Fibroblast of lung (primary cell): ENCODE data around the gene SPATA33. TPM values are rescaled to one million over a fixed set of nuclear protein-coding genes. Genes with fewer than 3 reads are reported as not detected.
"Not testable (repeated sequence)": the region's sequence is repeated elsewhere in the genome, so short reads cannot be mapped to it uniquely, and the experiment has no call there.

Source experiments
- DNase-seq, 2 donors: peaks; one replicate each; pipeline versions ENCODE4 v3.0.0 to v3.0.0-alpha.2; 2010; ENCODE audit warnings: low read depth in 2 of 2
- H2AFZ ChIP-seq: 2 replicates; pipeline ENCODE4 v1.5.1; 2012; ENCODE audit warnings: low read length, control low read depth, inconsistent platforms
- H3K27ac ChIP-seq: 2 replicates; pipeline ENCODE4 v1.5.1; 2011; ENCODE audit warnings: low read length, control low read depth; ENCODE audit not compliant: insufficient read depth
- H3K27me3 ChIP-seq: 2 replicates; pipeline ENCODE4 v1.5.1; 2011; ENCODE audit warnings: mild to moderate bottlenecking, low read length; ENCODE audit not compliant: control insufficient read depth, insufficient read depth
- H3K36me3 ChIP-seq: 2 replicates; pipeline ENCODE4 v1.5.1; 2011; ENCODE audit warnings: low read length; ENCODE audit not compliant: control insufficient read depth, insufficient read depth
- H3K4me1 ChIP-seq: 2 replicates; pipeline ENCODE4 v1.5.1; 2011; ENCODE audit warnings: low read length; ENCODE audit not compliant: control insufficient read depth, insufficient read depth; ENCODE audit errors: extremely low read depth
- H3K4me2 ChIP-seq: 2 replicates; pipeline ENCODE4 v1.5.1; 2011; ENCODE audit warnings: low read length, control low read depth; ENCODE audit not compliant: insufficient read depth; ENCODE audit errors: extremely low read depth
- H3K4me3 ChIP-seq, 4 experiments: fragments of 200-600 bp in 1 of 4; sonication (generic) in 1 of 4; replicated peaks in 1 of 4; 2 replicates each; pipeline ENCODE4 v1.5.1; 2011 to 2016; ENCODE audit warnings: low read length in 4 of 4, low read depth in 3 of 4, mild to moderate bottlenecking in 3 of 4, control low read depth in 2 of 4, inconsistent platforms in 1 of 4, mixed read lengths in 1 of 4; ENCODE audit not compliant: insufficient read depth in 1 of 4; ENCODE audit errors: control extremely low read depth in 1 of 4
- H3K79me2 ChIP-seq: 2 replicates; pipeline ENCODE4 v1.5.1; 2012; ENCODE audit warnings: mild to moderate bottlenecking, low read length, inconsistent platforms; ENCODE audit not compliant: control insufficient read depth, insufficient read depth
- H3K9ac ChIP-seq: 2 replicates; pipeline ENCODE4 v1.5.1; 2011; ENCODE audit warnings: mild to moderate bottlenecking, low read length, control low read depth; ENCODE audit not compliant: insufficient read depth
- H3K9me3 ChIP-seq: 2 replicates; pipeline ENCODE4 v1.5.1; 2012; ENCODE audit warnings: low read depth, low read length; ENCODE audit not compliant: control insufficient read depth, insufficient read depth
- H4K20me1 ChIP-seq: 2 replicates; pipeline ENCODE4 v1.5.1; 2011; ENCODE audit warnings: low read length; ENCODE audit not compliant: control insufficient read depth, insufficient read depth; ENCODE audit errors: extremely low read depth
- CTCF ChIP-seq, 2 donors: IDR thresholded peaks in 1 of 2; conservative IDR thresholded peaks in 1 of 2; 1 replicate in 1 of 2; 2 replicates in 1 of 2; pipeline ENCODE4 v1.5.1; 2011 to 2012; ENCODE audit warnings: low read length in 2 of 2, control low read depth in 1 of 2, inconsistent platforms in 1 of 2, low read depth in 1 of 2, mild to moderate bottlenecking in 1 of 2
- EZH2 ChIP-seq: IDR thresholded peaks from 2 replicates; pipeline ENCODE4 v1.5.1; 2012; ENCODE audit warnings: low read length, control low read depth, mild to moderate bottlenecking; ENCODE audit errors: missing control alignments
- polyA plus RNA-seq, 2 donors: library from polyadenylated mRNA; depleted of rRNA in 1 of 2; stranded (reverse) in 1 of 2; unstranded in 1 of 2; fragments of >200 nt; gene quantifications; 2 replicates each; pipeline ENCODE4 v1.2.1, GENCODE V29; 2011 to 2012; ENCODE audit warnings: missing spikeins in 1 of 2
- total RNA-seq: library from RNA; depleted of rRNA; stranded (reverse); fragments of >200 nt; gene quantifications from 2 replicates; pipeline ENCODE4 v1.2.1, GENCODE V29; 2014

Gene SPATA33
- total and polyA plus RNA-seq, 2 donors (not counting 1 experiment from before 2014, with no cell fraction given) = 2.0 to 2.8 TPM

- H3K4me2 ChIP-seq = no peak overlapping the region
- H3K9me3 ChIP-seq = no peaks in the 10 kb centered on the region
- no peak overlapping the region for H3K9ac ChIP-seq
- H3K79me2 ChIP-seq = peaks cover 6% of the 10 kb centered on the region
- peaks cover 5% of the 10 kb centered on the region for H3K4me1 ChIP-seq
- no peak overlapping the region for H3K4me3 ChIP-seq
- H3K36me3 ChIP-seq = peaks cover 47% of the 10 kb centered on the region
- TF ChIP-seq EZH2 = no peak
- TF ChIP-seq CTCF (conservative IDR thresholded peaks at IDR 0.05 in 1 of 2, IDR thresholded peaks at IDR 0.05 in 1 of 2; ENCODE audit: low read depth in 1 of 2, low read length in 2 of 2) = no peak
- H3K27ac ChIP-seq = no peak overlapping the region
- no peak for DNase-seq
- no peaks in the 10 kb centered on the region for H4K20me1 ChIP-seq
- H3K27me3 ChIP-seq = no peaks in the 10 kb centered on the region
- H2AFZ ChIP-seq = no peak overlapping the region
Measured at GRCh38 chr16:89693289-89693731, 35.7 kb downstream of the SPATA33 start.

- Histone ChIP-seq H3K9ac (no peak overlapping the region), H4K20me1 (no peaks in the 10 kb centered on the region), H2AFZ (no peak overlapping the region), H3K4me3 (no peak overlapping the region), H3K36me3 (peaks cover 45% of the 10 kb centered on the region), H3K27me3 (no peaks in the 10 kb centered on the region), H3K4me2 (no peak overlapping the region), H3K4me1 (peaks cover 5% of the 10 kb centered on the region), H3K9me3 (no peaks in the 10 kb centered on the region), H3K27ac (no peak overlapping the region), H3K79me2 (peaks cover 1% of the 10 kb centered on the region)
- no peak for DNase-seq
- TF ChIP-seq CTCF (conservative IDR thresholded peaks at IDR 0.05 in 1 of 2, IDR thresholded peaks at IDR 0.05 in 1 of 2; ENCODE audit: low read depth in 1 of 2, low read length in 2 of 2) (no peak), EZH2 (no peak)
Measured at GRCh38 chr16:89693931-89694783, 36.5 kb downstream of the SPATA33 start.

GRCh38 chr16:89694784-89695085, 37.1 kb downstream of the SPATA33 start:
- H3K9me3 ChIP-seq, H3K79me2 ChIP-seq, H2AFZ ChIP-seq, H3K4me3 ChIP-seq, H3K27me3 ChIP-seq, H3K27ac ChIP-seq, H3K9ac ChIP-seq, DNase-seq, H3K4me1 ChIP-seq, H3K4me2 ChIP-seq, H4K20me1 ChIP-seq: not testable (repeated sequence)
- peaks cover 44% of the 10 kb centered on the region for H3K36me3 ChIP-seq
